GM18508 (cell line): ENCODE results near the gene TAS1R2.

Experiments used
- ATAC-seq: cut with Tn5 transposase; IDR thresholded peaks from one replicate; pipeline ENCODE4 v1.9.1; 2021; ENCODE audit warnings: moderate number of reproducible peaks; ENCODE audit not compliant: insufficient read depth, unreplicated experiment

TAS1R2 gene

DNA sequence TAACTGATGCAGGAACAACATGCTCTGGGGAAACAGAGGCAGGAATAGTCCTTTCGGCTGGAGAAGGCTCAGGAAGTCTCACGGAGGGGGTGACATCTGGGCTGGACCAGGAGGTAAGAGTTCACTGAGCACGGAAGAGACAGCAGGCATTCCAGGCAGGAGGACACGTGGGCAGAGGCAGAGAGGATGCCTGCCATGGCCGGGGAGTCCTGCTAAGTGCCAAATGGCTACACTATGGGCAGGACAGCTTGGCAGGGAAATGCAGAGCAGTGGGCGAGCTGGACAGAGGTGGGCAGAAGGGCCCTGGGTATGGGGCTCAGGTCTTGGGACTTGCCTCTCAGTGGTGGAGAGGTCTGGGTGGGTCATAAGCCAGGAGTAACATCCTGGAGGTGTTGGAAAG lies 25.3 kb upstream of the TAS1R2 start:
- ATAC-seq, result no peak

DNA sequence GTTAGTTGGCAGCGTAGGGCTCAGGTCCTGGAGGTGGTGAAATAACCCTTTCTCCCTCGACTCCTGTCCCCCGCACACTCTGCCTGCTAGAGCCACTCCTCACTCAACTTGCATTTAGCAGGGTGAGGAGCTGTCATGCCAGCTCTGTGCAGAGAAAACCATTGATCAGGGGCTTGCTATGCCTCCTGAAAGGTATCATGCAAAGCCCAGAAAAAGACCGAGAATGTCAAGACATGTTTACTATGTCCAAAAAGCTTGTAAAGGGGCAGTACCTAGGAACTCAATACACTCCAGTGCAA lies 24.9 kb upstream of the TAS1R2 start:
- ATAC-seq, result no peak

DNA sequence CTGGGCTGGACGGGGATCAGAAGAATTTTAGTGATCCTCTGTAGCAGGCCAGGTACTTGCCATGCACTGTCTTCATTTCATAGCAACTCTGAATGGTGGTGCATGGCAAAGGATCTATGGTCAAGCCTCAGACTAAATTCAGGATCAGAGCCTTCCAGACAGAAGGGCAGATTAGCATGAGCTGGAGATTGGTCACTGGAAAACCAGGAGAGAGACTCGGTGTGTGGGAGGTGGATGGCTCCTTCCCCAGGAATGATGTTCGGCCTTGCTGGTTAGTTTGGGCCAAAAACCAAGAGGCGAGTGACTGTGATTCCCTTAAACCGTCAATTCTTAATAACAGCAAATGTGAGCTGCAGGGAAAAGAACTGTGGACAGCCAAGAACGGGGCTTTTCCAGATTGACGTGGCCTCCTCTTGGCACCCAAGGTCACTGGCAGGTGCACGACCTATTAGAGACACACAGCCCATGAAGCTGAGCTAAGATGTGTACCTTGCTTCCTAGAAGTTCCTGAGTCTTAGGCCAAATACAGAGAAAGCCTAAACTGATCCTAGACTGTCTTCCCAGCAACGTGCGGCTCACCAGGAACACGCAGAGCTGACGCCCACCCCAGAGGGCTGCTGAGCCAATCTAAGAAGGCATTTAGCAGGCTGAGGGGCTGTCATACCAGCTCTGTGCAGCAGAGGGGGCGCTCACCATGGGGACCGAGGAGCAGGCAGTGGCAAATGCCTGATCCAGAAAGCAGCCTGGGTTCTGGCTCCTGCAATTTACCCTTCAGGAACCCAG lies 24.4 kb upstream of the TAS1R2 start:
- ATAC-seq, result no peak

DNA sequence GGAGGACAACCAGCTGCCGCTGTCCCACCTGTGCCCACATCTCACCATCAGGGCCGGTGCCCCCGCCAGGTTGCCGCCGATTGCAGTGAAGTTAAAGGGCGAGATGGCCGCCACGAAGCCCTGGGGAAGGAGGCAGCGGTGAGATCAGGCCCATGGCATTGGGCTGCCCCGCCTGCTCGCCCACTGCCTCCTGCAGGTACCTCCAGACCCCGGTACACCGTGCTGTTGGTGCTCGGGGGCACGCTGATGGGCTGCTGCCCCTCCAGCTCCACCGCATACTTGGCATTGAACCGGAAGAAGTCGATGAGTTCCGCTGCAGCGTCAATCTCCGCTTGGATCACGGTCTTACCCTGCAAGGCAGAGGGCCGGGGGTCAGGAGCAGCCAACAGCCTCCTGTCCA lies 23.6 kb upstream of the TAS1R2 start:
- no peak for ATAC-seq

DNA sequence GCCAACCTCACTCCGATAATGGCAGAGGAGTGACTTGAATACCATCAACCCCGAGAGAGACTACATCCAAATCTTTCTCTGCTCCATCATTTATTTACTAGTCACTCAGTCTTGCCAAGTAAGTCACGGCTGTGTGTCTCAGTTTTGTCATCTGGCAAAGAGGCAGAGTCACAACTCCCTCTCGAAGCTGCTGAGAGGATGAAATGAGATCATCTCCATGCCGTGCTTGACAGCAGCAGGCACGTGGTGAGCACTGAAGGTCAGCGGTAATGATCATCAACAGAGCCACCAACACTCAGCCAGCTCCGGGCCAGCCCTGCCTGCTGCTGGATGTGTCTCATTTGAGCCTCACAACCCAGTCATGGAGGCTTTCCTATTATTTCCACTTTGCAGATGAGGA lies 23.0 kb upstream of the TAS1R2 start:
- ATAC-seq, result no peak

DNA sequence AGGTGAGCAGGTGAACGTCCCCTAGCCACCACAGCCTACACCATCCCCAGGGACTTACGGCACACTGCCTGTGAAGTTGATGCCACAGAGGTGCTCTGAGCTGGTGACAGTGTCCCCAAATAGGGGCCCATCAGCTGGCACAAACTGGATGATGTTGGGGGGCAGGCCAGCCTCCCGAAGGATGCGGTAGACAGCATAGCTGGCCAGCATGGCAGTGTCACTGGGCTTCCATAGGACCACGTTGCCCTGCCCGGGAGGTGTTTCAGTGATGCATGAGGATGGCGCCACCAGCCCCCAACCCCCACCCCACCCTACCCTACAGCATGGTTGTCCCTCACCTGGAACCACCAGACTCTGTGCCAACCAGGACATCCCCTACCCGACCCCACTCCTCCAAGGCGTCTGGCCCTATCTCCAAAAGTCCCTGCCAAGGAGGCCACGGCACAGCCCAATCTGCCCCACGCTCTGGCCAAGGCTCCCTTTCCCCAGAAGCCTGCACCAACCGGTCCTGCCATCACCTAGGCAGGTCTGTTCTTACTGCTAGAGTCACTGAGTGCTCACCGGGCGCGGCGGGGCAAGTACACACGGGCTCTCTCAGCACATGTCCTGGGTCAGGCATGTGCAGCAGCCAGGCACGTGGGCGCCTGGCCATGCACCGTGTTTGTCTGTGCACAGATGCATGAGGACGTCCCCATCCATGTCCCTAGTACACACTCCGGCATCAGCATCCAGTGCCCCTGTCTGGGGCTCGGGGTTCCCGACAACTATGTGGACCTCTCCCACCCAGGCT lies 22.4 kb upstream of the TAS1R2 start:
- ATAC-seq, result no peak

DNA sequence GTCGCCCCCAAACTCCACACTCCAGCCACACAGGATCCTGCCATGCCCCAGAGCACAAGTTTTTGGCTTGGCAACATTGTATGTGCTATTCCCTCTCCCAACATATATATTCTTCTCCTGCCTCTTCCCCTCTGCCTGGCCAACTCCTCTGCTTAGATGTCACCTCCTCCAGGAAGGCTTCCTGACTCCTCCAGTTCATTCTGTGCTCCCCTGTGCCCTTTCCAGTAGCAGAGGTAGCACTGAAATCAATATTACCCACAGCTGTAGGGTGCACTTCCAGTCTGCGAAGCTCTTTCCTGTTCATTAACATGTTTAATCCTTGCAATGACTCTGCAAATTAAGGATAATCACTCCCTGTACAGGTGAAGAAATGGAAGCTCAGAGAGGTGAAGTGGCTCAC lies 21.7 kb upstream of the TAS1R2 start:
- no peak for ATAC-seq

DNA sequence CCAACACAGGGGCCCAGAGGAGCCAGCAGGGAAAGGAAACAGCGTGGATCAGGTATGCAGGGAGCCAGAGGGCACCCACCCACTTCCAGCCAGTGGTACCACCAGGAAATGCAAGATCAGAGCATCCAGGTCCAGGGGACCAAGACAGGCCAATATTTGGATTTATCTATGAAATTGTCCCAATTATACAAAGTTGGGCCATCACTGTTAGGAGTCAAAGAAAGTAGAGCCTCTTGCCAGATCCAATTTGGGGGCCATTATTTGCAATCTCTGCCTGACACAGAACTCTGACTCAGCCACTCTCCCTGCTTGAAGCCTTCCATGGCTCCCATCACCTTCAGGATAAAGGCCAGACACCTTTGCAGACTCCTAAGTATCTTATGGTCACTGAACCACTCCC lies 21.1 kb upstream of the TAS1R2 start:
- ATAC-seq, result no peak

DNA sequence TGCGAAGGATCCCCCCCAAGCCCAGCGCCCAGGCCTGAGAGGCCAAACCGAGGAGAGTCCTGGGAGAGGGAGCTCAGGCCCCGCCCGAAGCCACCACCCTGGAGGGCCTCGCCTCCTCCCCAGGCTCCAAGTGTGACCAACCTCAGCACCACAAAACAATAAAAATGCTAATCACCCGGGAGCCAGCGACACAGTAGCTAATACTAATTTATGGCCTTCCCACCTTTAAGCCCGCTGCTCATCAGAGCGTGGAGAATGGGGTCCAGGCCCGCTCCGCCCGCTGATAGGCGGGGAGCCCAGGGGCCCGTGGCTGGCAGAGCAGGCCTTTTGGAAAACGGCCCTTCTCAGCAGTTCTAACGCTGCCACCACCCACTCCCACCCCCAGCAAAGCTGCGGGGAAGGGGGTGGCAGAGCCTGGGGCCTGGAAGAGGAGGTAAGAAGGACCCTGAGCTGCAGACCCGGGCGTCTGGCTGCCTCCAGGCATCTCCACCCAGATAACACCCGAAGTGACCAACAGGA lies 20.4 kb upstream of the TAS1R2 start:
- no peak for ATAC-seq

DNA sequence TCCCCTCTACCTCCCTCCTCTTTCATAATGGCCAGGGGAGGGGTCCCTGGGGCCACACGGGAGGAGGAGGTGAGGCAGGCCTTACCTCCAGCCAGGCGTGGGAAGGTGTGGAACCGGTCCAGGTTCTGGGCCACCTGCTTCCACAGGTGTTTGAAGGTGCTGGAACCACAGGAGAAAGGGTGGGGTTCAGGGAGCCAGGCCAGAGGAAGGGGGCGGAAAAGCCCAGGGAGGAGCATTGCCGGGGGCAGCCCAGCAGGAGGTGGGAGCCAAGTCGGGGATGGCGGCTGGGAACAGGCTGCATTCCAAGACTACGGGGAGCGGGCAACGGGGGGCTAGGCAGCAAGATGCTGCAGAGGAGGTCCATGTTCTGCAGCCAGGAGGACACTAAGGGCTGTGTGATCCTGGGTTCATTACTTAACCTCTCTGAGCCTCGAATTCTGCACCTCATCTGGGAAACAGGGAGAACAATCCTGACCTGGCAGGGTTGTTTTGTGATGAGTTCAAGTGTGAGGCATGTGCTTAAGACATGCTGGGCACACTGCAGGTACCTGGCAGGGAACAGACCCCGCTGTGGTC lies 19.8 kb upstream of the TAS1R2 start:
- no peak for ATAC-seq

DNA sequence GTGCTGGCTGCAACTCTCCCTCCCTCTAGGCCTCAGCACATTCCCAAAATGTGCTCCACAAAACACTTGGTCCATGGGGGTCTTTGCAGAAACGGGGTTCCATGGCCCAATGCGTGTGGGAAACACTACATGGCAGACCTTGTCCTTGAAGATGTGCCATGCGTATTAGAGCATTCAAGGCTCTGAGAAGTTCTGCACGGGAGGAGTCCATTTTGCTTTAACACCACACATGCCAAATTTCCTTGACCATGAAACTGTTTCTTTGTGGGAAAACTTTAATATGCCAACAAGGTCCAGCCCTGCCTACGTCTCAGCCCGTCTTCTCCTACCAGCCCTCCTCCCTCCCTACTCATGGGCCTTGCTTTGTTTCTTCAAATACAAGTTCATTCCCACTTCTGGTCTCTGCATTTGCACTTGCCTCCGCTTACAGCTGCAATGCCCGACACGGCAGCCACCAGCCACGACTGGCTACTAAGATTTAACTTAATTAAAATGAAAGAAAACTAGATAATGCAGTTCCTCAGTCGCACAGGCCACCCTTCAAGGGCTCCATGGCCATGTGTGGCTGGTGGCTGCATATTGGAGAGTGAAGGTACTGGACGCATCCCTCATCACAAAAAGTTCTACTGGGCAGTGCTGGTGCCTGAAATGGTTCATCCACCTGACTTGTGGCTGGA lies 19.2 kb upstream of the TAS1R2 start:
- ATAC-seq, result no peak

DNA sequence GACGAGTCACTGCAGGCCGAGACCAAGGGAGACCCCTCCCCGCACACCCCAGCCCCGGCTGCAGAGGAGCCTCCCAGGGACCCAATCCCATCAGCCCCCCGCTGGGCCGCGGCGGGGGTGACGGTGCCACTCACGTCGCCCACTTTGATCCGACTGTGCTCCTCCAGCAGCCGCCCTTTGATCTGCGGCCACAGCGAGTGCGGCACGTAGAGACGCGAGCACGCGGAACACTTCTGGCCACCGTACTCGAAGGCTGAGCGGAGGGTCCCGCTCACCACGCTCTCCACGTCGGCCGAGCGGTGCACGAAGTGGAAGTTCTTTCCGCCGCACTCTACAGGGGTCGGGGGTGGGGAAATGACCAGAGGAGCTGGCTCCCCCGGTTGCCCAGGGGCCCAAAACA lies 17.8 kb upstream of the TAS1R2 start:
- no peak for ATAC-seq

DNA sequence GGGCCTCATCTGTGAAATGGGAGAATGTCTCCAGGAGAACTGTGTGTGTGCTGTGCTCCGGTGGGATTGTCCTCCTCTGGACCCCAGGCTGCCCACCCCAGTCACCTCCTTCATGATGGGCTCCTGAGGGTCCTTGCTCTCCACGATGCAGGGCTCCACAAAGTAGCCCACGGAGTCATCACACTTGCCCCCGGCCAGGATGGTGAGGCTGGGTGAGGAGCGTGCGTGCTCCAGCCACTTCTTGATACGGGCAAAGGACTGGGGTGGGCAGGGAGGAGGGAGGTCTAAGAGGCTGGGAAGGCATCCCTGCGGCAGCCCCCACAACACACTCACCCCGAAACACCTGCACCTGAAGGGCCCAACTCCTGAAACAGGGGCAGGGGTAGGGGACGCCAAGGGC lies 16.8 kb upstream of the TAS1R2 start:
- ATAC-seq, result no peak

DNA sequence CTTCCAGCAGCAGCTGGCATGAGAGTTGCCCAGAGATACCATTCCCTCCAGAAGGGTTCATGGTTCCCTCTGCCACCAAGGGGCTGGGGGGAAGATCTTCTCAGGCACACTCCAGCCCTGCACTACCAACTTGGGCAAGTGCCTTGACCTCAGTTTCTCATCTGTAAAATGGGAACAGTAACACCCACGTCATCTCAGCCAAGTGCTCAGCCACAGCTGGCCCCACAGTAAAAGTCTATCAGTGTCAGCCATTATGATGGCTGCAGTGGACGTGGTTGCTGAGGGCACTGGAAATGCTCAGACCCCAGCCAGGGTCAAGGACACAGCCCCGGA lies 16.3 kb upstream of the TAS1R2 start:
- no peak for ATAC-seq

DNA sequence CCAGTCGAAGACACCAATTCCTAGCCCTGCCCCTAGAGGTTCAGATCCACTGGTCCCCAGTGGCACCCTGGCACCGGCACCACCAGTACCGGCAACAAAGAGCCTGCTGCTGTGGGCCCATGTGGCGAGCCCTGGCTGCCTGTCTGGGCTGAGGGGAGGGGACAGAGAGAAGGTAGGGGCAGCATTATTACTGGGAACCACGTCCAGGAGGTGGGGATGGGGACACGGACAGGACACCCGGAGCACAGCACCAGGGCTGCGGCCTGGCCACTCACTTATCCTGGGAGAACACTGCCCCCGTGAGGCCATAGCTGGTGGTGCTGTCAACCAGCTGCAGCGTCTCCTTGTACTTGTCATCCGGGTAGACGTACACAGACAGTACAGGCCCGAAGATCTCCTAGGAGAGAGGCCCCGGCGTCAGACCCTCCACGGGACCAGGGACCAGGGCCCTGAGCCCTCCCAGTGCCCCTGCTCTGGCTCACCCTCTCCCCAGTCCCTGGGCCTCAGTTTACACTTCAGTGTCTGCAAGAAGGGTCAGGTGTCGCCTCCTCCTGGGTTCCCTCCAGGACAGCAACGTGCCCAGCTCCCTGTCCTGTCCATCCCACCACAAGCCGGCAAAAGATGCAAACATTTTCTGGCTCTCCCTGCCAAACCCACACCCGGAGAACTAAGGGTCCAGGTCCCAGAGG lies 15.8 kb upstream of the TAS1R2 start:
- no peak for ATAC-seq

DNA sequence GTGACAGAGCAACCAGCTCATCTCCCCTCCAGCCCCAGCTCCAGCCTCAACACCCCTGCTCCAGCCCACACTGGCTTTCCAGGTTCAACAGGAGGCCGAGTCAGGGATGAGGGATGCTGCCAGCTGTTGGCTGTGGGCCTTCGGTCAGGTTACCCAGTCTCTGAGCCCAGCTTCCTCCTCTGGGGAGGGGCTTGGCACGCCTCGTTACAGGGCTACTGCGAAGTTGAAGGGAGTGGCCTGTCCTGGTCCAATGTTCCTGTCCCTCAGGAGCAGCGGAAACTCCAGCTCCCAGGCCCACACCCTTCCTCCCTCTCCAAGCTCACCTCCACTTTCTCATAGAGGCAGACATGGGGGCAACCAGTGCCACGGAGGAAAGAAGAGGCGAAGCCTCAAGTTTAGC lies 15.1 kb upstream of the TAS1R2 start:
- ATAC-seq, result no peak

DNA sequence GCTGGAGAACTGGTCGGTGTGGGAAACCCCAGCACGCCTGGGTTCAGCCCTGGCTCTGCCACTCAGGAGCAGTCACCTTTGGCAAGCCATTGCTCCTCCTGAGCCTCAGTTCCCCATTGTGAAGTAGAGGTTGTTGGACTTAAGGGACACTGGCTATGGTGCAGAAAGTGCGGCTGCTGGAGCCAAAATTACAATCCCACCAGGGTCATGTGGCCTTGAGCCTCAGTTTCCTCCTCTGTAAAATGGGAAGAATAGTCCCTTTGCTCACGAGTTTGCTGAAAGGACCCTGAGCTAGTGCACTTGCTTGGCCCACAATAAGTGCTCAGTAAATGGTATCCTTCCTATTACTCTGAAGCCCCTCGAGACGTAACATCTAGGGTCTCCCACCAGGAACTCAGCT lies 14.6 kb upstream of the TAS1R2 start:
- no peak for ATAC-seq

DNA sequence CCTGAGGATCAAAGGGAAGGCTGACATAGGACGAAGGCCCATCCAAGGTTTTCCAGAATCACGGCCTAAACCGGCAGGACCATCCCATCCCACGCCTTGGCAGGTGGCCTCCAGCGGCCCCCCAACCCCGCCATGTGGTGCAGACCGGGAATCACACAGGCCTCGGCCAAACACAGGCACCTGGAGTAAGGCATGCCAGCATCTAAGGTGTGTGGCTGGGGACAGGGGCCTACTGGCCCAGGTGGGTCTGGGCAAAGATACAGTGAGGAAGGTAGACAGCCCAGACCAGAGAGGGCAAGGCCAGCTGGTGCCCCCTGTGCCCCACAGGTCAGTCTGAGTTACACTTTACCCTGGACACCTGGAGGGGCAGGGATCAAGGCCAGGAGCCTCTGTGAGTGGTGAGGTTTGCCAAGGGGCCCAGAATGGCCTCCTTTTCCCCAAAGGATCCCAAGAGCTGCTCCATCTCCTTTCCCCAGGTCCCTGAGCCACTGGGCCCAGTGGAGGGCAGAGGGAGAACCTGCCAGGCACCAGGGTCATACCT lies 12.7 kb upstream of the TAS1R2 start:
- no peak for ATAC-seq

DNA sequence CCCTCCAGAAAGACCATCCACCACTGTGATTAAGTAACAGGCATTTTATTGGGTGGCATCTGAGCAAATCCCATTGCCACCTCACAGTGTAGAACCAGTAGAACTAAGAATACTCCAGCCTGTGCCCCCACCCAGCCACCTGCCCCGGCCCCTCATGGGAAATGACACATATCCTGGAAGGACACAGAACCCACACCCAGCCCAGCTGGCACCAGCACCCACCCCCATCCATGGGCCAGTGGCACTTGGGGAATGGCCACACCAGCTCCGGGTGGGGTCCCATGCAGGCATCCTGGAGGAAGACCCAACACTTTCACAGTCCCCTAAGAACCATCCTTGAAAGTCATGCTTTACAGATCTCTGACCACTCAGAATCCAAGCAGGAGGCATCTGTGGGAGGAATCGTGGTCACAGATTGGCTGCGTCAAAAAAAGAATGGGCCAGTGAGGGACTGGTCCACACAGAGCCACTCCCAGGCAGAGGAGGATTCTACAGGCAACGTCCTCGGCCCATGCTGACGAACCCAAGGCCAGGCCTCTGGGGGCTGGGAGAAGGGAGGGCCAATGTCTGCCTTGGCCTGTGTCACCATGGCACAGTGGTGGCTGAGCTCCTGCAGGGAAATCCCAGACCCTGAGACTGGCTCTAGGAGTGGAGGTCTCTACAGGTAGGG lies 12.1 kb upstream of the TAS1R2 start:
- no peak for ATAC-seq

DNA sequence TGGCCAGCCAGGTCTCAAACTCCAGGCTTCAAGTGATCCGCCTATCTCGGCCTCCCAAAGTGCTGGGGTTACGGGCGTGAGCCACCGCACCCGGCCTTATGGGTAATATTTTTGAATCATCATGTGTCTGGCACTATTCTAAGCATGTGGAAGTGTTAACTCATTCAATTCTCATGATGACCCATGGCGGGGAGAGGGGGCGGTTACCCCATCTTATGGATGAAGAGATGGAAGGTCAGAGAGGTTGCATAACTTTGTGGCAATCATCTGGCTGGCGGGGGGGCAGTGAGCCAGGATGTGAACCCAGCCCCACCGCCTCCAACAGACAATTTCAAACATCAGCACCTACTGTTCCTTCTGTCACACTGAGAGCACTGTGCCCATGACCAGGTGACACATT lies 11.5 kb upstream of the TAS1R2 start:
- ATAC-seq, result no peak
